OCI-LY7 (cell line): ENCODE measurements around the gene PFN2. TPM values are rescaled to one million over a fixed set of nuclear protein-coding genes. Genes with fewer than 3 reads are reported as not detected.
"Not testable (repeated sequence)": the region's sequence is repeated elsewhere in the genome, so short reads cannot be mapped to it uniquely, and the experiment has no call there.

Experiments used
- BruUV-seq: library from RNA; stranded (reverse); fragments of 400-500 nt; replicated peaks from 2 replicates; lab custom pipeline; 2021; lab: Mats Ljungman, UMichigan
- CTCF ChIA-PET: fragments of 300-600 bp; sonication (Branson Sonifier 250); formaldehyde crosslinking; loops from one replicate; lab custom pipeline; 2022; ENCODE audit warnings: antibody characterized with exemption; ENCODE audit not compliant: unreplicated experiment; lab: Charles Lee
- POLR2A ChIA-PET: fragments of 300-600 bp; sonication (Branson Sonifier 250); formaldehyde crosslinking; loops from one replicate; lab custom pipeline; 2022; ENCODE audit warnings: antibody characterized with exemption; lab: Charles Lee
- DNase-seq: peaks from one replicate; pipeline ENCODE4 v3.0.0-alpha.2; 2015; ENCODE audit warnings: low spot score
- H2AFZ ChIP-seq: fragments of 200-600 bp; sonication (generic), shearing (Covaris generic); 2 replicates; pipeline ENCODE4 v1.6.1; 2014; ENCODE audit warnings: mild to moderate bottlenecking, antibody characterized with exemption, low read length, moderate library complexity
- H3K27ac ChIP-seq: fragments of 200-600 bp; sonication (generic); 2 replicates; pipeline ENCODE4 v1.5.1; 2014; ENCODE audit warnings: mixed run types, low read depth, mild to moderate bottlenecking, moderate library complexity, low read length, inconsistent platforms; ENCODE audit not compliant: poor library complexity, severe bottlenecking
- H3K36me3 ChIP-seq: fragments of 200-600 bp; sonication (generic); 2 replicates; pipeline ENCODE4 v1.6.1; 2014; ENCODE audit warnings: mild to moderate bottlenecking, antibody characterized with exemption, low read length, moderate library complexity, mixed read lengths; ENCODE audit not compliant: insufficient read depth
- H3K4me1 ChIP-seq: fragments of 200-600 bp; sonication (generic); 2 replicates; pipeline ENCODE4 v1.5.1; 2014; ENCODE audit warnings: mild to moderate bottlenecking, low read length; ENCODE audit not compliant: insufficient read depth, poor library complexity, severe bottlenecking
- H3K4me2 ChIP-seq: fragments of 200-600 bp; sonication (generic); 2 replicates; pipeline ENCODE4 v1.6.1; 2014; ENCODE audit warnings: mild to moderate bottlenecking, low read length
- H3K4me3 ChIP-seq: fragments of 200-600 bp; sonication (generic); 2 replicates; pipeline ENCODE4 v1.5.1; 2014; ENCODE audit warnings: mild to moderate bottlenecking, low read depth, low read length; ENCODE audit not compliant: poor library complexity, severe bottlenecking
- H3K79me2 ChIP-seq: fragments of 200-600 bp; sonication (generic); 2 replicates; pipeline ENCODE4 v1.6.1; 2016; ENCODE audit warnings: low read depth, mild to moderate bottlenecking, low read length, moderate library complexity, mixed read lengths; ENCODE audit not compliant: insufficient read depth
- H3K9me2 ChIP-seq: fragments of 200-600 bp; sonication (generic); 2 replicates; pipeline ENCODE4 v1.6.1; 2016; ENCODE audit warnings: mild to moderate bottlenecking, low read length, mixed read lengths; ENCODE audit not compliant: insufficient read depth
- H3K9me3 ChIP-seq: fragments of 200-600 bp; sonication (generic); 2 replicates; pipeline ENCODE4 v1.6.1; 2014; ENCODE audit warnings: mild to moderate bottlenecking, mixed run types, low read length, mixed read lengths
- H4K20me1 ChIP-seq: fragments of 200-600 bp; sonication (generic); 2 replicates; pipeline ENCODE4 v1.6.1; 2014; ENCODE audit warnings: mild to moderate bottlenecking, antibody characterized with exemption, low read length, moderate library complexity, mixed read lengths; ENCODE audit not compliant: insufficient read depth
- EZH2phosphoT487 ChIP-seq: fragments of 200-600 bp; sonication (generic); IDR thresholded peaks from 2 replicates; pipeline ENCODE4 v1.6.1; 2018; ENCODE audit warnings: low read depth, borderline replicate concordance, mild to moderate bottlenecking, mixed run types, antibody characterized with exemption, low read length, moderate library complexity, mixed read lengths
- intact Hi-C: fragments of 100-400 bp; cut with micrococcal nuclease; formaldehyde crosslinking; loops from one replicate; pipeline ENCODE4 v1.10.0; 2022; ENCODE audit not compliant: unreplicated experiment
- total RNA-seq, 2 experiments: library from RNA; depleted of rRNA in 1 of 2; stranded (reverse); fragments of >200 nt in 1 of 2; shearing (Covaris generic) in 1 of 2; gene quantifications; 2 replicates each; pipeline ENCODE4 v1.2.3, GENCODE V29; 2014 to 2022
- TF ChIP-seq, protein P1 (sequence below): fragments of 200-600 bp; sonication (generic); conservative IDR thresholded peaks from 2 replicates; pipeline ENCODE4 v1.5.1; 2014; ENCODE audit warnings: mild to moderate bottlenecking, antibody characterized with exemption, low read length, moderate library complexity, mixed read lengths

The PFN2 gene
- total RNA-seq, 2 experiments from 2014 or later = 2.6 to 32.3 TPM

DNA sequence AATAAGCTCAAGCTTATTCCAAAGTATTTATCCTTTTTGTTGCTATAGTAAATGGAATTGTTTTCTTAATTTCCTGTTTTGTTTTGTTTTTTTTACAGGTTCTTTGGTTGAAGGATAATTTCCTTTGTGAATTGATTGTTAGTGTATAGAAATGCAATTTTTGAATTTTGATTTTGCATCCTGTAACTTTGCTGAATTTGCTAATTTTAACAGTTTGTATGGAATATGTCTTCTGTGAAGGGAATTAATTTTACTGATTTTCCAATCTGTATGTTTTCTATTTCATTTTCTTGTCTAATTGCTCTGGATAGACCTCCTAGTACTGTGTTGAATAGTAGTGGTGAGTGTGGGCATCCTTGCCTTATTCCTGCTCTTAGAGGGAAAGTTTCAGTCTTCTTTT, 28.3 kb downstream of the PFN2 start:
- no peak overlapping the region for H2AFZ ChIP-seq

GRCh38 chr3:149941946-149942345, 28.7 kb downstream of the PFN2 start:
- H2AFZ ChIP-seq = no peak overlapping the region
- no peak overlapping the region for H3K4me3 ChIP-seq
- no peak overlapping the region for H3K4me2 ChIP-seq
- no peak overlapping the region for H3K27ac ChIP-seq
- no peaks in the 10 kb centered on the region for H3K79me2 ChIP-seq
- no TSS peak for BruUV-seq
- no peaks in the 10 kb centered on the region for H3K9me2 ChIP-seq
- CTCF ChIA-PET = no interaction called here
- POLR2A ChIA-PET = interaction anchor here (0.6 kb wide), 1 partner anchor 33 kb away, joined by 3 read pairs; no protein-coding TSS in a partner anchor
- intact Hi-C loops = no loop called here
- no peaks in the 10 kb centered on the region for H3K4me1 ChIP-seq
- DNase-seq = no peak
- 0 out of 2 replicates have a peak, but pooled peaks cover under 1% of the 10 kb centered on the region for H4K20me1 ChIP-seq
- no peaks in the 10 kb centered on the region for H3K9me3 ChIP-seq
- H3K36me3 ChIP-seq = peaks cover 3% of the 10 kb centered on the region; the same call in 1 of the 2 replicates
- TF ChIP-seq, protein P1, sequence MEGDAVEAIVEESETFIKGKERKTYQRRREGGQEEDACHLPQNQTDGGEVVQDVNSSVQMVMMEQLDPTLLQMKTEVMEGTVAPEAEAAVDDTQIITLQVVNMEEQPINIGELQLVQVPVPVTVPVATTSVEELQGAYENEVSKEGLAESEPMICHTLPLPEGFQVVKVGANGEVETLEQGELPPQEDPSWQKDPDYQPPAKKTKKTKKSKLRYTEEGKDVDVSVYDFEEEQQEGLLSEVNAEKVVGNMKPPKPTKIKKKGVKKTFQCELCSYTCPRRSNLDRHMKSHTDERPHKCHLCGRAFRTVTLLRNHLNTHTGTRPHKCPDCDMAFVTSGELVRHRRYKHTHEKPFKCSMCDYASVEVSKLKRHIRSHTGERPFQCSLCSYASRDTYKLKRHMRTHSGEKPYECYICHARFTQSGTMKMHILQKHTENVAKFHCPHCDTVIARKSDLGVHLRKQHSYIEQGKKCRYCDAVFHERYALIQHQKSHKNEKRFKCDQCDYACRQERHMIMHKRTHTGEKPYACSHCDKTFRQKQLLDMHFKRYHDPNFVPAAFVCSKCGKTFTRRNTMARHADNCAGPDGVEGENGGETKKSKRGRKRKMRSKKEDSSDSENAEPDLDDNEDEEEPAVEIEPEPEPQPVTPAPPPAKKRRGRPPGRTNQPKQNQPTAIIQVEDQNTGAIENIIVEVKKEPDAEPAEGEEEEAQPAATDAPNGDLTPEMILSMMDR = no peak
- TF ChIP-seq EZH2phosphoT487 = no peak

More for the DNA sequence above, 28.3 kb downstream of the PFN2 start:
- no peak for DNase-seq
- Histone ChIP-seq H3K4me2 (no peak overlapping the region), H3K4me1 (no peaks in the 10 kb centered on the region), H3K4me3 (no peak overlapping the region), H3K9me2 (no peaks in the 10 kb centered on the region), H3K9me3 (no peaks in the 10 kb centered on the region), H3K36me3 (peaks cover 6% of the 10 kb centered on the region; the same call in 1 of the 2 replicates), H3K27ac (no peak overlapping the region), H3K79me2 (no peaks in the 10 kb centered on the region), H4K20me1 (0 out of 2 replicates have a peak, but pooled peaks cover 3% of the 10 kb centered on the region)
- BruUV-seq = no TSS peak
- TF ChIP-seq, protein P1 = no peak
- ChIA-PET POLR2A (interaction anchor here (0.6 kb wide), 1 partner anchor 33 kb away, joined by 3 read pairs; no protein-coding TSS in a partner anchor), CTCF (no interaction called here)
- intact Hi-C loops = no loop called here

DNA sequence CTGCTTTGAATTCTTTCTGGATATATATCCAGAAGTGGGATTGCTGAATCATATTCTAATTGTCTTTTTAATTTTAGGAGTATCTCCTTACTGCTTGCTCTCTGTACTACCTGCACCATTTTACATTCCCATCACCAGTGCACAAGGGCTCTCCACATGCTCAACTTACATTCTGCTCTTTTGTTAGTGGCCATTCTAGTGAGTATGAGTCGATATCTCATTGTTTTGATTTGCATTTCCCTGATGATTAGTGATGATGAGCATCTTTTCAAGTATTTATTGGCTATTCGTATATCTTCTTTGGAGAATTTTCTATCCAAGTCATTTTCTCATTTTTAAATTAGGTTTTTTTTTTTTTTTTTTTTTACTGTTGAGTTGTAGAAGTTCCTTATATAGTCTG, 29.5 kb downstream of the PFN2 start:
- Histone ChIP-seq H3K36me3 (peaks cover 3% of the 10 kb centered on the region; the same call in 1 of the 2 replicates), H3K79me2 (no peaks in the 10 kb centered on the region), H3K4me1 (no peaks in the 10 kb centered on the region), H4K20me1 (no peaks in the 10 kb centered on the region), H2AFZ (no peak overlapping the region), H3K9me2 (no peaks in the 10 kb centered on the region), H3K4me2 (no peak overlapping the region), H3K4me3 (no peak overlapping the region), H3K9me3 (no peaks in the 10 kb centered on the region), H3K27ac (no peak overlapping the region)
- CTCF ChIA-PET = no interaction called here
- BruUV-seq = no TSS peak
- no peak for DNase-seq
- POLR2A ChIA-PET = no interaction called here
- intact Hi-C loops = no loop called here
- TF ChIP-seq, protein P1 = no peak
- TF ChIP-seq EZH2phosphoT487 = no peak

GRCh38 chr3:149938392-149939055, 32.2 kb downstream of the PFN2 start:
- H2AFZ ChIP-seq, H4K20me1 ChIP-seq, CTCF ChIA-PET, H3K36me3 ChIP-seq, H3K9me2 ChIP-seq, H3K9me3 ChIP-seq, H3K4me3 ChIP-seq, H3K79me2 ChIP-seq, H3K27ac ChIP-seq, DNase-seq, POLR2A ChIA-PET, H3K4me2 ChIP-seq, BruUV-seq, H3K4me1 ChIP-seq, intact Hi-C loops: not testable (repeated sequence)
